HCT116 (cell line): ENCODE data around the gene NOS1.

ENCODE experiments used
- CTCF ChIP-seq, 3 experiments: fragments of 200-600 bp in 1 of 3; sonication (generic) in 1 of 3; IDR thresholded peaks in 2 of 3; conservative IDR thresholded peaks in 1 of 3; 2 replicates each; pipeline ENCODE4 v1.5.1; 2012 to 2017; ENCODE audit warnings: low read depth in 2 of 3, low read length in 2 of 3, antibody characterized with exemption in 1 of 3, borderline replicate concordance in 1 of 3, control low read depth in 1 of 3, mild to moderate bottlenecking in 1 of 3, mixed read lengths in 1 of 3, mixed run types in 1 of 3, moderate library complexity in 1 of 3; ENCODE audit not compliant: insufficient read depth in 1 of 3
- ELF1 ChIP-seq: IDR thresholded peaks from 2 replicates; pipeline ENCODE4 v1.6.1; 2012; ENCODE audit warnings: low read depth, borderline replicate concordance
- EZH2 ChIP-seq: fragments of 200-600 bp; sonication (generic); IDR thresholded peaks from 2 replicates; pipeline ENCODE4 v1.6.1; 2017; ENCODE audit warnings: antibody characterized with exemption, mixed run types
- EZH2phosphoT487 ChIP-seq: fragments of 200-600 bp; IDR thresholded peaks from 2 replicates; pipeline ENCODE4 v1.6.1; 2018; ENCODE audit warnings: antibody characterized with exemption, borderline replicate concordance
- POLR2A ChIP-seq: IDR thresholded peaks from 2 replicates; pipeline ENCODE4 v1.7.0; 2011; ENCODE audit warnings: borderline replicate concordance; ENCODE audit not compliant: insufficient read depth, insufficient read length; ENCODE audit errors: extremely low read depth
- TCF7L2 ChIP-seq: IDR thresholded peaks from 2 replicates; pipeline ENCODE4 v1.7.0; 2011; ENCODE audit warnings: borderline replicate concordance, inconsistent platforms; ENCODE audit not compliant: insufficient read depth, insufficient read length; ENCODE audit errors: extremely low read depth
- YY1 ChIP-seq: IDR thresholded peaks from 2 replicates; pipeline ENCODE4 v1.6.1; 2011; ENCODE audit warnings: low read length, low read depth, moderate library complexity, mild to moderate bottlenecking; ENCODE audit not compliant: insufficient replicate concordance; ENCODE audit errors: extremely low read depth

GRCh38 chr12:117292688-117293087, 68.7 kb downstream of the NOS1 start:
- TF ChIP-seq CTCF (IDR thresholded peaks at IDR 0.05 in 2 of 3, conservative IDR thresholded peaks at IDR 0.05 in 1 of 3; ENCODE audit: borderline replicate concordance in 1 of 3, insufficient read depth in 1 of 3, low read depth in 2 of 3, low read length in 2 of 3): no peak
- TF ChIP-seq TCF7L2: no peak
- TF ChIP-seq EZH2: no peak
- no peak for TF ChIP-seq YY1
- no peak for TF ChIP-seq ELF1
- no peak for TF ChIP-seq POLR2A
- no peak for TF ChIP-seq EZH2phosphoT487
